Measurements from ENCODE around the gene GPR161.

- TF ChIP-seq CTCF (IDR thresholded peaks at IDR 0.05) (no peak), EZH2 (IDR thresholded peaks at IDR 0.05; ENCODE audit: borderline replicate concordance, insufficient read depth, low read depth, low read length, poor library complexity, severe bottlenecking) (no peak)
Observed at GRCh38 chr1:168057355-168057754, 79.4 kb downstream of the GPR161 start.
